GM19351 (cell line): ENCODE data around the gene NPAS1.
"Not testable (repeated sequence)": the region's sequence is repeated elsewhere in the genome, so short reads cannot be mapped to it uniquely, and the experiment has no call there.

Experiments used
- ATAC-seq: cut with Tn5 transposase; IDR thresholded peaks from one replicate; pipeline ENCODE4 v1.9.1; 2021; ENCODE audit warnings: mild to moderate bottlenecking, moderate library complexity; ENCODE audit not compliant: unreplicated experiment

Gene NPAS1

DNA sequence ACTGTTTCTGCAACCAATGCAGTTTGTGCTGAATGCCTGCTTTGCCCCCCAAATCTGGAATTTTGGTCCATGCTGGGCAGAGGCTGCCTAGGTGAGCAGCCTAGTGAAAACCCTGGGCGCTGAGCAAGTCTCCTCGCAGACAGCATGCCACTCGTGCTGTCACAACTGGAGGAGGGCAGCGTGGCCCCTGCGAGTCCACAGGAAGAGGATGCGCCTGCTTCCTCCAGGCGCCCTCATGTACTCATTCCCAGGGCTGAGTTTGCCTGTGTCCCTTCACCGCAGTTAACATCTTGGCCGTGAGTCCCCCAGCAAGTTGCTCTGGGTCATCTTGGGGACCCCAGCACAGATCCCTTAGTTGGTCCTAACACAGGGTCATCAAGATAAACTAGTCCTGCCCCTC is 55.0 kb downstream of the NPAS1 start:
- ATAC-seq = no peak

DNA sequence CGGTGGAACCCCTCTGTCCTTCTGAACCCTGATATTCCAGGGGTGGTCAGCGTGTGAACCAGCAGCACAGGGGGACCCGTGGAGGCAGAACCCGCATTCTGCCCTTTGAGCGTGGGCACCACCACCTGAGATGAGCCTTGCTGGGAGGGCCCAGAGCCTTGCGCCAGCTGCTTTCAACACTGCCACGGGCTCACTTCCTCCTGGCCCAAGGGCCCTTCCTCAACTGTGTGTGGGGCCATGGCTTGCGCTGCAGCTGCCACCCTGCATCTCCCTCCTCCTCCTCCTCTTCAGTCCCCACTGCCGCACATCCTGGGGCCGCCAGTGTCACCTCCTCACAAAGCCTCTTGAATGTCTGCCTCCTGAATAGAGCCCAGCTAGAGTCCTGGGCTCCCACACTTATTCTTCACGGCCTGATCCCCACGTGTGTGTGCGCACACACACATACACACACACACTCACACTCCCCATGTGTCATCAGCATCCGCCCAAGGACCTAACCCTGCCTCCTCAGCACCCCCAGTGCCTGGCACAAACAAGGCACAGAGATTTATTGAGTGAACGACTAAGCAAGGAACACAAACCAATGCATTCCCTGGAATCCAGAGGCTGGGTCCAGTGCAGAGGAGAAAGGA is 55.7 kb downstream of the NPAS1 start:
- ATAC-seq = no peak

DNA sequence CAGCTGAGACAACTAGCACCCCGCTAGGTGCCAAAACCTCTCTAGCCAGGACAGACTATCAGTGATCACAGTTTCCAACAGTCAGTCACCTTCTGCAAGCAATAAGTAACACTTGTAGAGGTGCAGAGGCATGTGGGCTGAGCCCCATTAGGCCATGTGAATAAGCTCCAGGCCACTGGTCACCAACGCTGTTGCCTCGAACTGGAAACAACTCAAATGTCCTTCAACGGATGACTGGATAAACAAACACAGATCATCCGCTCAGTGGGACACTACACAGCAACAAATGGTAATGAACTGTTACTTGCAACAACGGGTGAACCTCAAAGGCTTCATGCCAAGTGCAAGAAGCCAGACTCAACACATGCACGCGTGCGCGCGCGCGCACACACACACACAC is 56.3 kb downstream of the NPAS1 start:
- ATAC-seq = no peak

DNA sequence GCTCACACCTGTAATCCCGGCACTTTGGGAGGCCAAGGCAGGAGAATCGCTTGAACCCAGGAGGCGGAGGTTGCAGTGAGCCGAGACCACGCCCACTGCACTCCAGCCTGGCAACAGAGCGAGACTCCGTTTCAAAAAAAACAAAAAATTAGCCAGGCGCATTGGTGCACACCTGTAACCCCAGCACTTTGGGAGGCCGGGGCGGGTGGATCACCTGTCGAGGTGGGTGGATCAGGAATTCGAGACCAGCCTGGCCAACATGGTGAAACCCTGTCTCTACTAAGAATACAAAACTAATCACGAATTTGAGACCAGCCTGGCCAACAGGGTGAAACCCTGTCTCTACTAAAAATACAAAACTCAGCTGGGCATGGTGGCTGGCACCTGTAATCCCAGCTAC is 58.7 kb downstream of the NPAS1 start:
- not testable (repeated sequence) for ATAC-seq

DNA sequence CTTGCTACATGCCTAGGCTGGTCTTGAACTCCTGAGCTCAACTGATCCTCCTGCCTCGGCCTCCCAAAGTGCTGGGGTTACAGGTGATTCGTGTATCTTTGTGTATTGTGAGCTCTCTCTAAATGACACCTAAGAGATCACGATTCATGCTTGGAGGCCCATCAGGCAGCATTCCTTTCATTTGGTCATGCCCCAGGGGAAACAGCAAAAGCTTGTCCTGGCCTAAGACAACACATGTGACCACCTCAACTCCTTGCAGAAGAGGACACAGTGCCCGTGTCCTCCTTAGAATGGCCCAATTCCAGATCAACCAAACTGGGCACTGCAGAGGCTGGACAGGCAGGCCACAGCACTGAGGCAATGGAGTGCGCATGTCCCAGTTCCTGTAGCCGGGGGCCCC is 61.5 kb downstream of the NPAS1 start:
- ATAC-seq = no peak

DNA sequence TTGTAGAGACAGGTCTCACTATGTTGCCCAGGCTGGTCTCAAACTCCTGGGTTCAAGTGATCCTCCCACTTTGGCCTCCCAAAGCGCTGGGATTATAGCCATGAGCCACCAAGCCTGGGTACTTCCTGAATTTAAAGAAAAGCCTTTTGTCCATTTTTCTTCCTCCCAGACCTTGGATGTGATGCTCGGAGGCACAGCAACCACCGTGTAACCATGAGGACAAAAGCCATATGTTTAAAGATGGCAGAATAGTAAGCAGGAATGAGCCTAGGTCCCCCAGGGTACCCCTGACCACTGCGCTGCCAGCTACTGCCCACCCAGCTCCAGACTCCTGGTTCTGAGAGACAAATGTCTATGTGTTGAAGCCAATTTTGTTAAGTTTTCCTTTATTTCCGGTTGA is 62.9 kb downstream of the NPAS1 start:
- ATAC-seq = no peak

DNA sequence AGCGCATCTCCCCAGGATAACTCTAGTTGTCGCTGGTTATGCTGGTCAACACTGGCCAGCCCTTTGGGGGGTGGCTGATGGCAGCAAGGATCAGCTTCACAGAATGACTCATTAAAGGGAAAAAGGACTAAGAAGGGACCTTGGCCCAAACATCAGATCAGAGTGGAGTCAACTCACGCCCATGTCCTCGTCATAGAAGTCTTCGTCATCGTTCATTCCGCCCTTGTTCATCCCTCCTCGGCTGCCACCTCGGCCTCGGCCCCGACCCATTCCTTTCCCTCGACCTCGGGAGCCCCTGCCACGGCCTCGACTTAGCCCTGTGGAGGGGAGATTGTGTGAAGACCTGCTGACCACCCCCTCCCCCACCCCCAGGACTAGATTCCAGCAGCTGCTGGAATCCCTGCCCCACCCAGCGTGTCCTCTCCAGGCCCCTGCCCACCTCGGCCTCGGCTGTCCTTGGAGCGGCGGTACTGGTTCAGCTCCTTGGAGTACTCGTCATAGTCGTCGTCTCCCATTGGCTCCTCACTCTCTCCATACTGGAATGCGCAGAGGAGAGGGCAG is 65.3 kb downstream of the NPAS1 start:
- ATAC-seq = no peak

DNA sequence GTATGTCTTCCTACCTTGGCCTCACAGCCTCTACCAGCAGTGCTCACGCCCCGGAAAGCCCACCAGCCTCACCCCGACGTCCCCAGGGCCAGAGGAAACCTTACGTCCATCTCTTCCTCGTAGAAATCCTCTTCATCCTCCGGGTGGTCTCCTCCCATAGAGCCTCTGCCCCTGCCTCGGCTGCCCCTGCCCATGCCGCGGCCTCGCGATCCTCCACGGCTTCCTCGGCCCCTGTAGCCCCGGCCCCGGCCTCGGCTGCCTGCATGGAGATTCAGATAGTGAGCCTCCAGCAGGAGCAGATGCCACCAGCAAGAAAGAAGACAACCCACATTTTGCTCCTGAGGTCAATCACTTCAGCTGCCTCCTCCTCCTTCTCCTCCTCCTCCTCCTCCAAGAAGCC is 66.6 kb downstream of the NPAS1 start:
- no peak for ATAC-seq

DNA sequence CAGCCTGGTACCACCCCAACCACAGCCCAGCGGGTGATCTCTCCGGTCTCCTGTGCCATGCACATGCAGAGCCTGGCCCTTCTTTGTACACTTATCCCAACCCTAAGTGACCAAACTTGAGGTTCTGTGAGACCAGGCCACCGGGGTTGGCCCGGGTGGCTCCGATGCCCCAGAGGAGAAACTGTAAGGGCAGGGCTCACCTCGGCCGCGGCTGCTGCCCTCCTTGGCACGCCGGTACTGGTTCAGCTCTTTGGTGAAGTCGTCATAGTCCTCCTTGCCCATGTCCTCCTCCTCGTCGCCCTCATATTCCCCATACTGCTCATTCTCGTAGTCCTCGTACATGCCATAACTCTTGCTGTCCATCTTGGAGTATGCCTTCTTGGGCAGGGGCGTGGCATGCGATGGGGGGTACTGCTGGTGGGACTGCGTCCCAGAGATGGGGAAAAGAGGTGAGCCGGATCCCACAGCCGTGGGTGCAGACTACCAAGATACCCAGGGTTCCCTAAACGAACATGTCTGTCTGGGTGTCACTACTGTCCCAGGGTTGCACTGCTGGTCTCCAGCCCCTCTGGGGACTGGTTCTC is 70.2 kb downstream of the NPAS1 start:
- no peak for ATAC-seq

DNA sequence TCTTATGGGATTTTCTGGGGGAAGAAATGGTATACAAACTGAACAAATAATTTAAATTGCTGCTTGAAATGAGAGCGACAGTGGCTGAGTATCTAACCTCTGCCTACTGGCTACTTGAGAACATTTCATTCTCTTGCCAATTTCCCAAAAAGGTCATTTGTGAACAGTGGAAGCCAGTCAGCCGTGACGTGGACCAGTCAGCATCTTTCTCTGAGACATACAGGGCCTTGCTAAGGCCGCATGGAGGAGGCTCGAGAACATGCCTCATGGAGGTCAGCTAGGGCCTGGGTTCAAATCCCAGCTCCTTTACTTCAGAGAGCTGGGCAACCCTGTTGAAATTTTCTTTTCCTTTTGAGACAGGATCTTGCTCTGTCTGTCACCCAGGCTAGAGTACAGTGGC is 73.6 kb downstream of the NPAS1 start:
- no peak for ATAC-seq

DNA sequence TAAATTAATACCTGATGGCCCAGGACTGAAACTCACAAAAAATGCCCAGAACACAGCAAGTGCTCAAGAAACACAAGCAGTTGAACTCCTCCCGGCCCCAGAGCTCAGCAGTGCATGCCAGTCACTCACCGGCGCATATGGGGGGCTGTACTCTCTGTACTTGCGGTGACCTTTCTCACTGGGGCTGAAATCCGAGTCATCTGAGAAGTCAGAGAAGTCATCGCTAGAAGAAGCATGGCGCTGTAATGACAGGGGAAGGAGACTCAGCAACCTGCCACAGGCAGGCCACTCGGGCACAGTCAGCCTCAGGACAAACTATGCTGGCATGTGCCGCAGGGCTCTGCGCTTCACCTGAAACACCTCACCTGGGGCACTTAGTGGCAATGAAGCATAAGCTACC is 74.2 kb downstream of the NPAS1 start:
- ATAC-seq = no peak

DNA sequence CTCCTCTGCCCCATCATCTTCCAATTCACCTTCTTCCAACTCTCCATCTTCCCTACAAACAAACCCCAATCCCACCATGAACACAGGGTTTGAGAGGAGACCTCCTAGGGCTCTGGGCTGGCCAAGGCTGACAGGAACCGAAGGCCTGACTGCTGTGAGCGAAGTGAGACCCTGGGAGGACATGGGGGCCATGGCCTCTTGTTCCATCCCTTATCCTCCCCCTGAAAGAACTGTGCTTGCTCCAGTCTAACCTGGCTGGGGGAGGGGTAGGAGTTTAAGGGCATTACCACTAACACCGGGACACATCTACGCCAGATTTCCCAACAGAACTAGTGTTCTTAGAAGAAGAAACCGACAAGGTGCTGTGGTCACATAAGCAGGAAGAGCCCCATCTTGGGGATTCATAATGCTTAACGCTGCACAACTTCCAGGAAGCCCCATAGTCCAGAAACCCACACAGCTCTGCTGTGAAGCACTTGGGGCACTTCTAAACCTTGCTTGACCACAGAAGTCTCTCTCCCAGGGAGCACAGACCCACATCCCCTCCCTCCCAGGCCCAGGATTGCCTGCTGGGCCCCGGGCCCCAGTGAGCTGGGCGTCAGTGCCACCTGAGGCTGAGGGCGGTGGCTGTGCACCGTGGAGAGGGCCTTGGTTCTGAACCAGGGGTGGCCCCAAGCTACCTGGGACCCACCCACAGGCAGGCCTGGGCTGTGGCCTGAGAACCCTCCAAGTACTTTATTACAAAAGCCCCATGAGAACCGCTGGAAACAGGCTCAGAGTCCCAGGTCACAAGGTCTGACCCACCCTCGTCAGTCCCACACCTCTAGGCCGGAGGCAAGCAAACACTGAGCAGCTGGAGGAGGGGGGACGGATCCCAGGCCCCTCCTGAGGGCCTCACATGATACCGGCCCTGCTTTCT is 75.2 kb downstream of the NPAS1 start:
- no peak for ATAC-seq
